ENCODE measurements around the gene COP1. TPM values are rescaled to one million over a fixed set of nuclear protein-coding genes. Genes with fewer than 3 reads are reported as not detected.

COP1 gene
- total RNA-seq, 2 experiments from 2014 or later = 41.7 to 48.3 TPM

- Mint-ChIP-seq H3K4me1 (ENCODE audit: low read depth) (peaks cover 46% of the 10 kb centered on the region), H3K27ac (peak overlapping the region; percentile 49), H3K27me3 (ENCODE audit: low read depth) (no peaks in the 10 kb centered on the region), H3K9me3 (ENCODE audit: insufficient read depth) (peaks cover 7% of the 10 kb centered on the region), H3K36me3 (ENCODE audit: low read depth) (peaks cover 30% of the 10 kb centered on the region), H3K4me3 (peak overlapping the region; percentile 52)
- CTCF ChIA-PET = interaction anchor here (0.9 kb wide), 1 partner anchor 10 kb away, joined by 3 read pairs; no protein-coding TSS in a partner anchor
- no peak for DNase-seq
- POLR2A ChIA-PET = no interaction called here
- no peak for ATAC-seq
These were observed 10.4 kb downstream of the COP1 start for GRCh38 chr1:176196728-176197127.

DNA sequence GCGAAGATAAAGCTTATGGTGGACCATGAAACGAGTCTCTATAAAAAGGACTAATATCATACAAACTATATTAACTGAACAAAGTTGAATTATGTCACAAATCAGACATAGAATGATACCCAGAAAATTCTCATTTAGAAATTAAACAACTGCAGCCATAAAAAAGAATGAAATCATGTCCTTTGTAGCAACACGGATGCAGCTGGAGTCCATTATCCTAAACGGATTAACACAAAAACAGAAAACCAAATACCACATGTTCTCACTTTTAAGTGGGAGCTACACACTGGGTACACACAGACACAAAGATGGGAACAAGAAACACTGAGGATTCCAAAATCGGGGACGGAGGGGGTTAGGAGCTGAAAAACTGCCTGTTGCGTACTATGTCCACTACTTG is 11.5 kb downstream of the COP1 start:
- ATAC-seq (no peak), DNase-seq (no peak)
- Mint-ChIP-seq H3K36me3 (ENCODE audit: low read depth) (peaks cover 31% of the 10 kb centered on the region), H3K27me3 (ENCODE audit: low read depth) (no peaks in the 10 kb centered on the region), H3K4me1 (ENCODE audit: low read depth) (peaks cover 41% of the 10 kb centered on the region), H3K27ac (no peak overlapping the region), H3K9me3 (ENCODE audit: insufficient read depth) (peaks cover 7% of the 10 kb centered on the region), H3K4me3 (no peak overlapping the region)
- POLR2A ChIA-PET = no interaction called here
- CTCF ChIA-PET = interaction anchor here (1.5 to 1.8 kb wide), 2 partner anchors 10 to 12 kb away, joined by 4 to 8 read pairs; no protein-coding TSS in a partner anchor

DNA sequence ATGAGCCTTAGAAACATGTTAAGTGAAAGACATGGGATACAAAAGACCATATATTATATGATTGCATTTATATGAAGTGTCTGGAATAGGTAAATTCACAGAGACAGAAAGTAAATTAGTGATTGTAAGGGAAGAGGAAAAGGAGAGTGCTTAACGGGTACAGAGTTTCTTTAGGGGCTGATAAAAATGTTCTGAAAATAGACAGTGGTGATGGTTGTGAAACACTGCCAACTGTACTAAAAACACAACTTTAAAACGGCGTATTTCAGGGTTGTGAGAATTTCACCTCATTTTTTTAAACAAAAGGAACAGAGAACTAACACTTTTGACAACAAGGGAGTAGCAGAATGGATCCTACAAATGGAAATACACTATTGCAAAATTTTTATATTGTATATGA is 13.4 kb downstream of the COP1 start:
- no peaks in the 10 kb centered on the region for H3K27me3 Mint-ChIP-seq (ENCODE audit: low read depth)
- ChIA-PET POLR2A (no interaction called here), CTCF (no interaction called here)
- no peak for DNase-seq
- no peak for ATAC-seq
- no peak overlapping the region for H3K27ac Mint-ChIP-seq
- peaks cover 41% of the 10 kb centered on the region for H3K4me1 Mint-ChIP-seq (ENCODE audit: low read depth)
- H3K4me3 Mint-ChIP-seq = no peak overlapping the region
- H3K36me3 Mint-ChIP-seq (ENCODE audit: low read depth) = peaks cover 38% of the 10 kb centered on the region
- H3K9me3 Mint-ChIP-seq (ENCODE audit: insufficient read depth) = peaks cover 7% of the 10 kb centered on the region

DNA sequence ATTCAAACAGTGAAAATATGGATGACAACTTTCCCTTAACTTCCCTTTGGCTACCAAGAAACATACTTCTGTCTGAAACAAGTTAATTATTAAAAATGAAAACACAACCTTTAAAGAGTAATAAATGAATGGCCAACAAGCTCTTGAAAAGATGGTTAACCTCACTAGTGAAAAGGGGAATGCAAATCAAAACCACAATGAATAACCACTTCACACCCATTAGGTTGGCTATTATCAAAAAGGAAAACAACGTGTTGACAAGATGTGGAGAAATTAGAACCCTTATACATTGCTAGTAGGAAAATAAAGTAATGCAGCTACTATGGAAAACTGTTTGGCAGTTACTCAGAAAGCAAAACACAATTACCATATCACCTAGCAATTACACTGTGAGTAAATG is 14.1 kb downstream of the COP1 start:
- peaks cover 7% of the 10 kb centered on the region for H3K9me3 Mint-ChIP-seq (ENCODE audit: insufficient read depth)
- ChIA-PET CTCF (no interaction called here), POLR2A (interaction anchor here (0.6 to 0.7 kb wide), 2 partner anchors 15 to 29 kb away, joined by 3 read pairs; no protein-coding TSS in a partner anchor)
- H3K4me3 Mint-ChIP-seq = no peak overlapping the region
- H3K27me3 Mint-ChIP-seq (ENCODE audit: low read depth) = no peaks in the 10 kb centered on the region
- H3K27ac Mint-ChIP-seq = no peak overlapping the region
- ATAC-seq (no peak), DNase-seq (no peak)
- peaks cover 36% of the 10 kb centered on the region for H3K36me3 Mint-ChIP-seq (ENCODE audit: low read depth)
- peaks cover 43% of the 10 kb centered on the region for H3K4me1 Mint-ChIP-seq (ENCODE audit: low read depth)

DNA sequence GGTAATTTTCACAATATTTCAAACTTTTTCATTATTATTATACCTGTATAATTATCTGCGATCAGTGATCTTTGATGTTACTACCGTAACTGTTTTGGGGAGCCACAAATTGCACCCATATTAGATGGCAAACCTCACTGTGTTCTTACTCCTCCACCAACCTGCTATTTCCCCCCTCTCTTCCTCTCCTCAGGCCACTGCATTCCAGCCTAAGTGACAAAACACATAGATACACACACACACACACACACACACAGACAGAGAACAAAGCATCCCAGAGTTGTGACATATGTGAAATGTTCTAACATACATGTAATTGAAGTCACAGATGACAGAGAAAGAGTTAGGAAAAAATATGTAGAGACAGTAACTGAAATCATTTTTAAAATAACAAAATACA is 18.5 kb downstream of the COP1 start:
- no peak for DNase-seq
- CTCF ChIA-PET = no interaction called here
- H3K27ac Mint-ChIP-seq = no peak overlapping the region
- peaks cover 1% of the 10 kb centered on the region for H3K9me3 Mint-ChIP-seq (ENCODE audit: insufficient read depth)
- H3K4me3 Mint-ChIP-seq = no peak overlapping the region
- POLR2A ChIA-PET = no interaction called here
- H3K27me3 Mint-ChIP-seq (ENCODE audit: low read depth) = no peaks in the 10 kb centered on the region
- H3K36me3 Mint-ChIP-seq (ENCODE audit: low read depth) = peaks cover 34% of the 10 kb centered on the region
- H3K4me1 Mint-ChIP-seq (ENCODE audit: low read depth) = peaks cover 29% of the 10 kb centered on the region
- no peak for ATAC-seq

DNA sequence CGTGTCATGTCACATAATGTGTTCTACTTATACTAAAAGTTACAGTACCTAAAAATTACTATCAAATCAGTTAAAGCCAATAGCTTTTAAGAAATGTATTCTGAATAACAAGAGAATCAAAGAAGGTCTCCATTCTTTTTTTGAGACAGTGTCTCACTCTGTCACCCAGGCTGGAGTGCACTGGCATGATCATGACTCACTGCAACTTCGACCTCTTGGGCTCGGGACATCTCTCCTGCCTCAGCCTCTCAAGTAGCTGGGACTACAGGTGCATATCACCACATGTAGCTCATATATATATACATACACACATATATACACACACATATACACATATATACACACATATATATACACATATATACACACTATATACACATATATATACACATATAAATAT is 20.1 kb downstream of the COP1 start:
- no peak overlapping the region for H3K4me3 Mint-ChIP-seq
- H3K36me3 Mint-ChIP-seq (ENCODE audit: low read depth) = peaks cover 37% of the 10 kb centered on the region
- no peak overlapping the region for H3K27ac Mint-ChIP-seq
- no peaks in the 10 kb centered on the region for H3K27me3 Mint-ChIP-seq (ENCODE audit: low read depth)
- no peaks in the 10 kb centered on the region for H3K9me3 Mint-ChIP-seq (ENCODE audit: insufficient read depth)
- peaks cover 20% of the 10 kb centered on the region for H3K4me1 Mint-ChIP-seq (ENCODE audit: low read depth)
- ATAC-seq (no peak), DNase-seq (no peak)
- POLR2A ChIA-PET = no interaction called here
- CTCF ChIA-PET = no interaction called here

DNA sequence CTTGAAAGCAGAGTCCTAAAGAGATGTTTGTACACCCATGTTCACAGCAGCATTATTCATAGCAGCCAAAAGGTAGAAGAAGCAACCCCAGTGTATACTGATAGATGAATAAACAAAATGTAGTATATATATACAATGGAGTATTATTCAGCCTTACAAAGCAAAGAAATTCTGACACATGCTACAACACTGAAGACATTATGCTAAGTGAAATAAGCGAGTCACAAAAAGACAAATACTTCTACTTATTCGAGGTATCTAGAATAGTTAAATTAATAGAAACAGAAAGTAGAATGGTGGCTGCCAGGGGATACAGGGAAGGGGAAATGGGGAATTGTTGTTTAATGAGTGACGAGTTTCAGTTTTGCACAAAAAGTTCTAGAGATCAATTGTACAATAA is 23.5 kb downstream of the COP1 start:
- no peaks in the 10 kb centered on the region for H3K9me3 Mint-ChIP-seq (ENCODE audit: insufficient read depth)
- POLR2A ChIA-PET = no interaction called here
- peaks cover 11% of the 10 kb centered on the region for H3K4me1 Mint-ChIP-seq (ENCODE audit: low read depth)
- H3K27me3 Mint-ChIP-seq (ENCODE audit: low read depth) = no peaks in the 10 kb centered on the region
- CTCF ChIA-PET = no interaction called here
- no peak for ATAC-seq
- no peak overlapping the region for H3K27ac Mint-ChIP-seq
- no peak overlapping the region for H3K4me3 Mint-ChIP-seq
- DNase-seq = no peak
- peaks cover 27% of the 10 kb centered on the region for H3K36me3 Mint-ChIP-seq (ENCODE audit: low read depth)

- Mint-ChIP-seq H3K27ac (peak overlapping the region; percentile 51), H3K36me3 (ENCODE audit: low read depth) (peaks cover 49% of the 10 kb centered on the region), H3K27me3 (ENCODE audit: low read depth) (no peaks in the 10 kb centered on the region), H3K9me3 (ENCODE audit: insufficient read depth) (no peaks in the 10 kb centered on the region), H3K4me3 (no peak overlapping the region), H3K4me1 (ENCODE audit: low read depth) (peaks cover 27% of the 10 kb centered on the region)
- POLR2A ChIA-PET = no interaction called here
- CTCF ChIA-PET = no interaction called here
- DNase-seq (no peak), ATAC-seq (no peak)
These were observed 28.8 kb downstream of the COP1 start for GRCh38 chr1:176178316-176178715.

DNA sequence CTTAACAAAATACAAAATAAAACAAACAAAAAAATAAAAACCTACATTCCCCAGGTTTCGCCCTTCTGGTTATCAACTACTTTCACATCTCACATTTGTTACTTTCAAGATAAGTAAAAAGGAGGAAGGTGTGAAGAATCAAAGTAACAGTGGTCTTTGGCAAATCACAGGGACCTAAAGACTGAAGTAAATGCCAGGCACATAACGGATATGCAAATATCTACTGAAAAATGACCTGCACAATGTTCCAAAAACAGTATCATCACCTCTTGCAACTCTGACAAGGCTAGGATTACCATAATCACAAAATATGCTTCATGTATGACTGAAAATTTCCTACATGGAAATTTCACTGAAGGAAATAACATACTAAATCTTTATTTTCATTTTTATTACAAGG is 29.3 kb downstream of the COP1 start:
- H3K27me3 Mint-ChIP-seq (ENCODE audit: low read depth) = no peaks in the 10 kb centered on the region
- no peak for ATAC-seq
- H3K4me1 Mint-ChIP-seq (ENCODE audit: low read depth) = peaks cover 27% of the 10 kb centered on the region
- DNase-seq = no peak
- POLR2A ChIA-PET = no interaction called here
- peak overlapping the region; percentile 15 for H3K4me3 Mint-ChIP-seq
- H3K27ac Mint-ChIP-seq = peak overlapping the region; percentile 39
- CTCF ChIA-PET = no interaction called here
- H3K36me3 Mint-ChIP-seq (ENCODE audit: low read depth) = peaks cover 52% of the 10 kb centered on the region
- H3K9me3 Mint-ChIP-seq (ENCODE audit: insufficient read depth) = no peaks in the 10 kb centered on the region

DNA sequence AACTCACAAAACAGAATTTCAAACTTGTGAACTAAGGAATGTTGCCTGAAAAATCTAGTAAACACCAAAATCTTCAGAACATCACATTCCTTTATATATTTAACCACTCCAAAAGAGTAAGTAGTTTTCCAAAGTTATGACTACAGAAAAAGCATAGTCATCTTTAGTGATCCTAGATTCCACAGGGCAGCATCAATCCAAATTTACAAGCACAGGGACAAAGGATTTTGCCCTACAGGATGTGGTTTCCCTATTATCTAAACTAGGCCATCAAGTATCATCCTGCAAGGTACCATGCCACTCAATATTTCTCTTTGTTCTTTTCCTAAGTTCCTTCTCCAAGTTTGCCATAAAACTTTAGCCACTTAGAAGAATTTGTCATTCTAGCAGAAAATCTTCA is 33.0 kb downstream of the COP1 start:
- no peaks in the 10 kb centered on the region for H3K9me3 Mint-ChIP-seq (ENCODE audit: insufficient read depth)
- peaks cover 27% of the 10 kb centered on the region for H3K4me1 Mint-ChIP-seq (ENCODE audit: low read depth)
- no peak overlapping the region for H3K4me3 Mint-ChIP-seq
- no peaks in the 10 kb centered on the region for H3K27me3 Mint-ChIP-seq (ENCODE audit: low read depth)
- no peak overlapping the region for H3K27ac Mint-ChIP-seq
- ATAC-seq (no peak), DNase-seq (no peak)
- POLR2A ChIA-PET = no interaction called here
- CTCF ChIA-PET = no interaction called here
- H3K36me3 Mint-ChIP-seq (ENCODE audit: low read depth) = peaks cover 65% of the 10 kb centered on the region

- Mint-ChIP-seq H3K27me3 (ENCODE audit: low read depth) (no peaks in the 10 kb centered on the region), H3K27ac (no peak overlapping the region), H3K4me3 (no peak overlapping the region), H3K9me3 (ENCODE audit: insufficient read depth) (no peaks in the 10 kb centered on the region), H3K4me1 (ENCODE audit: low read depth) (peaks cover 18% of the 10 kb centered on the region), H3K36me3 (ENCODE audit: low read depth) (peaks cover 64% of the 10 kb centered on the region)
- no peak for ATAC-seq
- ChIA-PET POLR2A (no interaction called here), CTCF (no interaction called here)
- DNase-seq = no peak
These were observed 34.9 kb downstream of the COP1 start for GRCh38 chr1:176172215-176172614.

DNA sequence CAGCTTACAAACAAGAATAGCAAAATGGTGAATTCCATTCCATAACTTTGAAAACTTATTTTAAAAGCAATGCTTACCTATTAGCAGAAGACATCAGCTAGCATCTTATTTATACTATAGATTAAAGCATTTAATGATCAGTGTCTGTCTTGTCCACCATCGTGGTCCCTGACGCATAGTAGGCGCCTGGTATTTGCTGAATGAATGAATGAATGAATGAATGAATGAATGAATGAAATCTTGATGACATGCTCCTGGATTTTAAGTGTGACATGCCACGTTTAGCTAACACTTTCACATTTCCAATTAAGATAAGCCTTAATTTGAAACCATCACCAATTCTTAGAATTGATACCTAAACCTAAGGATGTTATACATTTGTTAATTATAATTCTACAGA is 39.9 kb downstream of the COP1 start:
- H3K4me1 Mint-ChIP-seq (ENCODE audit: low read depth) = peaks cover 14% of the 10 kb centered on the region
- ATAC-seq (no peak), DNase-seq (no peak)
- no peaks in the 10 kb centered on the region for H3K9me3 Mint-ChIP-seq (ENCODE audit: insufficient read depth)
- H3K27me3 Mint-ChIP-seq (ENCODE audit: low read depth) = no peaks in the 10 kb centered on the region
- POLR2A ChIA-PET = no interaction called here
- CTCF ChIA-PET = interaction anchor here (1.5 kb wide), 1 partner anchor 36 kb away, joined by 3 read pairs; no protein-coding TSS in a partner anchor
- no peak overlapping the region for H3K27ac Mint-ChIP-seq
- peaks cover 54% of the 10 kb centered on the region for H3K36me3 Mint-ChIP-seq (ENCODE audit: low read depth)
- no peak overlapping the region for H3K4me3 Mint-ChIP-seq

GRCh38 chr1:176165573-176165972 is 41.5 kb downstream of the COP1 start:
- ATAC-seq = no peak
- Mint-ChIP-seq H3K36me3 (ENCODE audit: low read depth) (peaks cover 58% of the 10 kb centered on the region), H3K4me3 (no peak overlapping the region), H3K4me1 (ENCODE audit: low read depth) (peaks cover 19% of the 10 kb centered on the region), H3K9me3 (ENCODE audit: insufficient read depth) (no peaks in the 10 kb centered on the region), H3K27me3 (ENCODE audit: low read depth) (no peaks in the 10 kb centered on the region), H3K27ac (no peak overlapping the region)
- ChIA-PET CTCF (no interaction called here), POLR2A (no interaction called here)
- no peak for DNase-seq

All from activated CD8-positive, alpha-beta T cell treated with anti-CD3 and anti-CD28 coated beads, Interleukin-2, amount 10 ng/mL, durations not matched to agents 7 days and 5 days (primary cell).